ENCODE results near the gene DYNLRB1.

The DYNLRB1 gene

DNA sequence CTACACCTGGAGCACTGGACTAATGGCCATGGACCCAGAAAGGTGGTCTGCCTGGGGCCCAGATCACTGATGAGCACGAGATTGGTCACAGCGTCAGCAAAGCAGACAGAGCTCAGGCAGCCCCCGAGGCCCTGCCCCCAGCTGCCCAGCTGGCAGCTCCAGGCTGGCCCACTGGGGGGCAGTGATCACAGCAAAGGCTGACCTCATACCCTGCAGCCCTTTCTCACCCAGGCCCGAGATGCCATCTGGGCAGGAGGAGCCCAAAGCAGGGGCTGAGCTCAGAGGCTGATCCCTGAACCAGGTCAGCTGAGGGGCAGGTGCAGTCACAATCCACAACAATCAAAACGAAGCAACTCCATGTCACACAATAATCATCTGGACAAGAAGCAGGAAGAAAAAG lies 46.4 kb downstream of the DYNLRB1 start:
- Mint-ChIP-seq H3K4me1 (peaks cover 6% of the 10 kb centered on the region), H3K27me3 (ENCODE audit: low read depth) (no peaks in the 10 kb centered on the region), H3K36me3 (ENCODE audit: low read depth) (peaks cover 6% of the 10 kb centered on the region), H3K9me3 (no peaks in the 10 kb centered on the region), H3K27ac (no peak overlapping the region), H3K4me3 (no peak overlapping the region)
- TF ChIP-seq, protein P1, sequence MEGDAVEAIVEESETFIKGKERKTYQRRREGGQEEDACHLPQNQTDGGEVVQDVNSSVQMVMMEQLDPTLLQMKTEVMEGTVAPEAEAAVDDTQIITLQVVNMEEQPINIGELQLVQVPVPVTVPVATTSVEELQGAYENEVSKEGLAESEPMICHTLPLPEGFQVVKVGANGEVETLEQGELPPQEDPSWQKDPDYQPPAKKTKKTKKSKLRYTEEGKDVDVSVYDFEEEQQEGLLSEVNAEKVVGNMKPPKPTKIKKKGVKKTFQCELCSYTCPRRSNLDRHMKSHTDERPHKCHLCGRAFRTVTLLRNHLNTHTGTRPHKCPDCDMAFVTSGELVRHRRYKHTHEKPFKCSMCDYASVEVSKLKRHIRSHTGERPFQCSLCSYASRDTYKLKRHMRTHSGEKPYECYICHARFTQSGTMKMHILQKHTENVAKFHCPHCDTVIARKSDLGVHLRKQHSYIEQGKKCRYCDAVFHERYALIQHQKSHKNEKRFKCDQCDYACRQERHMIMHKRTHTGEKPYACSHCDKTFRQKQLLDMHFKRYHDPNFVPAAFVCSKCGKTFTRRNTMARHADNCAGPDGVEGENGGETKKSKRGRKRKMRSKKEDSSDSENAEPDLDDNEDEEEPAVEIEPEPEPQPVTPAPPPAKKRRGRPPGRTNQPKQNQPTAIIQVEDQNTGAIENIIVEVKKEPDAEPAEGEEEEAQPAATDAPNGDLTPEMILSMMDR (IDR thresholded peaks at IDR 0.05; ENCODE audit: unreplicated experiment in 3 of 3), result no peak

DNA sequence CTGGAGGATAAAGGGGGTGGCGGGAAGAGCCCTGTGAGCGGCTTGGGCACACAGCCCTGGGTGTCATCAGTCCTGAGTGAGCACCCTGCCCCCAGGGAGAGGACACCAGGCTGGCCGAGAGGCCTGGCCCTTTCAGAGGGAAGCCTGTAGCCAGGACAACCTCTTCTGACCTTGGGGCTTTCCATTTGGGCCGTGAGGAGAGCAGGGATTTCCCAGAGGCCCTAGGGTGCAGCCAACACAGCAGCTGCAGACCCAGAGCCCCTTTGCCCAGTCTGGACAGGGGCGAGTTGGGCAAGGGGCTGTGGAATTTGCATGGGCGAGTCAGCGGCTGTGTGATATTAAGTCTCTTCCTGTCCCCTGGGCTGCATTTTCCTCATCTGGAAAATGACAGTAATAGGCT lies 48.6 kb downstream of the DYNLRB1 start:
- H3K27me3 Mint-ChIP-seq (ENCODE audit: low read depth), result no peaks in the 10 kb centered on the region
- no peaks in the 10 kb centered on the region for H3K4me1 Mint-ChIP-seq
- H3K4me3 Mint-ChIP-seq, result no peak overlapping the region
- H3K9me3 Mint-ChIP-seq, result no peaks in the 10 kb centered on the region
- no peak overlapping the region for H3K27ac Mint-ChIP-seq
- TF ChIP-seq, protein P1 (IDR thresholded peaks at IDR 0.05; ENCODE audit: unreplicated experiment in 3 of 3), result no peak
- H3K36me3 Mint-ChIP-seq (ENCODE audit: low read depth), result peaks cover 7% of the 10 kb centered on the region

DNA sequence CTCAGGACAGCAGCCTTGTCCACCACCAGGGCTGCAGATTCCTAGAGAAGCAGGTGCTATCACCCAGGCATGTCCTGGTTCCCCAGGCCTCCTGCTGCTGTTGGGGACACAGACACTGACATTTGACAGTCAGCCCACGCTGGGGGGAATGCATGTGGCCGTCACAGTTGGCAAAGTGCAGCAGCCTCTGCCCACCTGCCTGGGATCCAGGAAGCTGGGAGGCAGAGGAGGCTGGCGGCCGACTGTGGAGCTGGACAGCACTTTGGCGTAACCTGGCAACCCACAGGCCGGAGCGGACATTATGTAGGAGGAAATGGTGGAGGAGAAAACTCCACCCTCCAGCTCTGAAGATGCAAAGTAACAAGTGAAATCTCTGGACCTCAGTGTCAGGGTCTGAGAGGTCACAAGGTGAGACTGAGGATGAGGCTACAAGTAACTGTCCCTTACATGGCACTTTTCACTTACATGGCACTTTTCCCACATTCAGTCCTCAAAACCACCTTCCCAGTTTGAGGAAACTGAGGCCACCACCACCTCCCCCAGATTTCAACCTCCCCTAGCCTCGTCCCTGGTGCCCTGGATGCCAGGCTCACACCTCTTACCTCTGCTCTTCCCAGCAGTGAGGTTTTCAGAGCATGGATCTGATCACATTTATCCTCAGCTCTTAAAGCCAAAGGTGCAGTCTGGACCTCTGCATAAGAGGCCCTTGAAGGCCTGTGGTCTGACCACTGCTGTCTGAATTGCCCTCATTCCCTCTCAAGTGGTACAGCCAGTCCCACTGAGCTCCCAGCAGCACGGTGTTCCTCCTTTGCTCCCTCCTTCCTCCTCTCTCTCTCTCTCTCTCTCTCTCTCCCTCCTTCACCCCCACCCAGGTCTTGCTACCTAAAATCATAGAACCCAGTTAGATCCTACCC lies 51.0 kb downstream of the DYNLRB1 start:
- TF ChIP-seq, protein P1 (IDR thresholded peaks at IDR 0.05; ENCODE audit: unreplicated experiment in 3 of 3), result no peak
- Mint-ChIP-seq H3K4me3 (no peak overlapping the region), H3K27me3 (ENCODE audit: low read depth) (no peaks in the 10 kb centered on the region), H3K27ac (no peak overlapping the region), H3K4me1 (peaks cover 7% of the 10 kb centered on the region), H3K36me3 (ENCODE audit: low read depth) (peaks cover 18% of the 10 kb centered on the region), H3K9me3 (no peaks in the 10 kb centered on the region)

DNA sequence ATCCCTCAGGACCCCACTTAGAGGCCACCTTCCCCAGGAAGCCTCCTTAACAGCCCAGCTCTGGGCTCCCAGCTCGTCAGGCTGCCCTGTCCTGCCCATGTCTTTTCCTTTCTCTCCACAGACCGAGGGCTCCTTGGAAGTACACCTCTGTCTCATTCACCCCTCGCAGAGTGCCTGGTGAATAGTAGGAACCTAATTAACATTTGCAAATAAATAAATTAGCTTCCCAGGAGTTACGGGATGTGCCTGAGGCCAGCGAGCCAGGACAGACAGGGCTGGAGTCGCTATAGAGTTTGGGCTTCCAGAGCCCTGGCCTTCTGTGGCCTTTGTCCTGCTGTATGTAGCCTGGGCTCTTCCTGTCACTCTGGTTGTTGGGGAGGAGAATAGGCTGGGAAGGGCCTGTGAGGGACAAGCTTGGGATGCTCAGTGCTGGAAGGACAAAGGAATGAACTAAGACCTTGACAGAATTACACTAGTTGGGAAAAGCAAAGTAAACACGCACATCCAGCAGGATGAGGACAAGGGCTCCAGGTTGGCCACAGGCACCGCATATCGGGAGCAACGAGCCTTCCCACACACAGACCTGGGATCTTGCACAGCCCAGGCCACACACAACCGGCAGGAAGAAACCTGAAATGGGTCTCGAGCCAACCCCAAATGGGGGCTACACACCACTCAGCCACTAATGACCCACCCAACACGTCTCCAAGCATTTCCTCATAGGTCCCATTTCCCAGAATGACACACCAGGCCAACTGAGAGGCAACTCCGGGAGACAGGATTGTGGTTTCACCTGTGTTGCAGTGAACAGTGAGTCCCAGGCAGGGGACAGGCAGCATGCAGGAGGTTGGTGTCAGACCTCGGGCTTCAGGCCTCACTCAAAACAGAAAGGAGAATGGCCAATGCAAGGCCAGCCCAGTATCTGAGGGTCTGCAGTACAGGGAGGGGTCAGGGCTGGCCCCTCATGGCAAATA lies 52.0 kb downstream of the DYNLRB1 start:
- Mint-ChIP-seq H3K4me1 (peaks cover 7% of the 10 kb centered on the region), H3K27me3 (ENCODE audit: low read depth) (no peaks in the 10 kb centered on the region), H3K27ac (no peak overlapping the region), H3K36me3 (ENCODE audit: low read depth) (peaks cover 19% of the 10 kb centered on the region), H3K4me3 (no peak overlapping the region), H3K9me3 (no peaks in the 10 kb centered on the region)
- TF ChIP-seq, protein P1 (IDR thresholded peaks at IDR 0.05; ENCODE audit: unreplicated experiment in 3 of 3), result no peak

DNA sequence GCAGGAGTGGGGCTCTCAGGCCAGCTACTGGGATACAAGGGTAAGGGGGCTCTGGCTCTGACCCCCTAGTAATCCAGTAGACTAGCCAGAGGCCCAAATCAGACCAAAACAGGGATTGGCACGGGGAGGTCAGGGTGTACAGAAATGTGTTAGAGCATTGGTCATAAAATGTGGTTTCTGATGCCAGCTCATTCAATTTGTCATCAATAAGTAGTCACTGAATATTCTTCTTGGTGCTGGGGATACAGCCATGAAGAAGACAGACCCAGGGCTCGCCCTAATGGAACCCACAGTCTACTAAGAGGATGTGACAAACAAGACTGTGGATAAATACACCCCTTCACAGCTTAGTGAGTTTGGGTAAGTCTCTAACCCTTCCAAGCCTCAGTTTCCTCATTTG lies 53.4 kb downstream of the DYNLRB1 start:
- Mint-ChIP-seq H3K4me1 (peaks cover 7% of the 10 kb centered on the region), H3K9me3 (no peaks in the 10 kb centered on the region)

More for the DNA sequence above, 53.4 kb downstream of the DYNLRB1 start:
- Mint-ChIP-seq H3K4me3 (no peak overlapping the region), H3K27ac (no peak overlapping the region), H3K27me3 (ENCODE audit: low read depth) (no peaks in the 10 kb centered on the region), H3K36me3 (ENCODE audit: low read depth) (peaks cover 30% of the 10 kb centered on the region)
- TF ChIP-seq, protein P1 (IDR thresholded peaks at IDR 0.05; ENCODE audit: unreplicated experiment in 3 of 3), result no peak

All from nephron (organoid).